ENCODE results near the gene FLYWCH2.

- TF ChIP-seq CTCF (conservative IDR thresholded peaks at IDR 0.05; ENCODE audit: low read depth, low read length) = no peak
- no peak for TF ChIP-seq EZH2 (IDR thresholded peaks at IDR 0.05; ENCODE audit: borderline replicate concordance, low read depth, low read length, poor library complexity, severe bottlenecking)
Observed at GRCh38 chr16:2936436-2937011, 53.5 kb downstream of the FLYWCH2 start.
